Vagina (tissue), 2 donors: Measurements from ENCODE around the gene SLC25A41.

Source experiments
- CTCF ChIP-seq, 3 experiments: fragments of 450-650 bp in 2 of 3; fragments of 200-600 bp in 1 of 3; sonication (generic) in 1 of 3; IDR thresholded peaks; one replicate each; pipeline ENCODE4 v1.5.1; 2017 to 2019; ENCODE audit warnings: antibody characterized with exemption in 3 of 3, mild to moderate bottlenecking in 2 of 3, moderate library complexity in 2 of 3
- POLR2A ChIP-seq, 2 donors: fragments of 450-650 bp; IDR thresholded peaks; one replicate each; pipeline ENCODE4 v1.6.1; 2017; ENCODE audit warnings: antibody characterized with exemption in 2 of 2, mild to moderate bottlenecking in 2 of 2, moderate library complexity in 2 of 2
- POLR2AphosphoS5 ChIP-seq, 2 donors: sonication (generic); formaldehyde crosslinking; IDR thresholded peaks; one replicate each; pipeline ENCODE4 v1.9.0; 2017; ENCODE audit warnings: antibody characterized with exemption in 2 of 2, mild to moderate bottlenecking in 2 of 2, low read depth in 1 of 2; ENCODE audit not compliant: insufficient read depth in 1 of 2

- no peak for TF ChIP-seq CTCF (IDR thresholded peaks at IDR 0.05)
- TF ChIP-seq POLR2AphosphoS5 (IDR thresholded peaks at IDR 0.05; ENCODE audit: insufficient read depth in 1 of 2, low read depth in 1 of 2), result no peak
- no peak for TF ChIP-seq POLR2A (IDR thresholded peaks at IDR 0.05)
Measured at GRCh38 chr19:6402837-6403608, 30.5 kb downstream of the SLC25A41 start.
